Astrocyte of the spinal cord (primary cell): ENCODE measurements around the gene HOXC4.
"Not testable (repeated sequence)": the region's sequence is repeated elsewhere in the genome, so short reads cannot be mapped to it uniquely, and the experiment has no call there.

Experiments used
- DNase-seq: peaks from one replicate; pipeline ENCODE4 v3.0.0; 2011; ENCODE audit warnings: low read depth, low spot score
- H3K4me3 ChIP-seq: 2 replicates; pipeline ENCODE4 v1.5.1; 2011; ENCODE audit warnings: low read depth, mild to moderate bottlenecking, low read length, moderate library complexity
- CTCF ChIP-seq: IDR thresholded peaks from 2 replicates; pipeline ENCODE4 v1.5.1; 2012; ENCODE audit warnings: low read depth, mild to moderate bottlenecking, low read length, inconsistent platforms
- in situ Hi-C: cut with HindIII; loops from 2 replicates; pipeline ENCODE4 v1.10.0; 2017; ENCODE audit warnings: low sequenced_read_pairs

Gene HOXC4

DNA sequence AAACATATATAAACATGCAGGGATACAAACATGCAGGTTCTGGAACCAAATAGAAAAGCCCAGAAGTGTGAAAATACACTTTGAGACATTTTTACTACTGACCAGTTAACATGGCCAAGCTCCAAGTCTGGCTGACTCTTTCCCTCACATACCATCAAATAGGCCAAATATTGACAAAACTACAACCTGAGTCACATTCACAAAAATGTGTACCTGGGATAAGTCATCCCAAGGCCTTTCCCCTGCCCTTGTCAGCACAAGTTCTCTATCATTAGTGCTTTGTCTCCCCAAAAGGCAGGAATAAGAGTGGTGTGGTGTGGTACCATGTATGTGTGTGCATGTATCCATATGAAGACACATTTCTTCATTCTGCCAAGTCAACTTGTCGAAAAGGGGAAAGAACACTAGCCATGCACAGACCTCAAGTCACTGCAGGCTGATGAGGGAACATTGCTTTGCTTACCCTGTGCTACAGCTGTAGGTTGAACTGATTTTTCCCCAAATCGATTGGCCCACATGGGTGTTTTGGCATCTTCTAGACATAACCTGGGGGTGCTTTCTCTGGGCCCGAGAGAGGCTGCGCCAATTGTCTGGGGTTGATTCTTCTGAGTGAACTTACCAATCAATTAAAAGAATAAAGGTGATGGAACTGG lies 14.9 kb downstream of the HOXC4 start:
- H3K4me3 ChIP-seq = no peak overlapping the region
- TF ChIP-seq CTCF = no peak
- peak; percentile 24 for DNase-seq
- in situ Hi-C loops = no loop called here

DNA sequence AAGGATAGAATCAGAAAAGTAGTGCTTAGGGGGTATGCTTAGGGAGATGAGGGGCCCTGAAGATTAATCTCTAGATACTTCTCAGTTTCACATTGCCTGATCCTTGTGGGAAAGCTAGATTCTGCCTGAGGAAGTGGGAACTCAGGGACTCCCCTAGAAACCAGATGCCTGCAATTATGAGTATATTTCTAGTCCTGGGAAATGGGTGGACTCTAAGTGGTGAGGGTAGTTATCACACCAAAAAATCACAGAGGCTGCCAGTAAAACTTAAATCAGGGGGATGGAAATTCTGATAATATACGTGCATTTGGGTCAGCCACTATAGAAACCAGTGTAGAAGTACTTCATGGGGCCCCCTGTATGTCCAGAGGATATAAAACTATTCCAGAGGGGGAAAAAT lies 18.3 kb downstream of the HOXC4 start:
- H3K4me3 ChIP-seq = no peak overlapping the region
- in situ Hi-C loops = no loop called here
- no peak for TF ChIP-seq CTCF
- no peak for DNase-seq

- H3K4me3 ChIP-seq = no peak overlapping the region
- in situ Hi-C loops = no loop called here
- no peak for DNase-seq
- no peak for TF ChIP-seq CTCF
Observed at GRCh38 chr12:54074308-54074707, 20.7 kb downstream of the HOXC4 start.

GRCh38 chr12:54075409-54075808 lies 21.8 kb downstream of the HOXC4 start:
- DNase-seq = no peak
- no peak for TF ChIP-seq CTCF
- in situ Hi-C loops = no loop called here
- no peak overlapping the region for H3K4me3 ChIP-seq

- H3K4me3 ChIP-seq = no peak overlapping the region
- TF ChIP-seq CTCF = no peak
- no peak for DNase-seq
- in situ Hi-C loops = no loop called here
Observed at GRCh38 chr12:54075974-54076373, 22.3 kb downstream of the HOXC4 start.

GRCh38 chr12:54077843-54078242 lies 24.2 kb downstream of the HOXC4 start:
- DNase-seq = peak; percentile 48
- in situ Hi-C loops = not testable (repeated sequence)
- peak overlapping the region; percentile 28 for H3K4me3 ChIP-seq

DNA sequence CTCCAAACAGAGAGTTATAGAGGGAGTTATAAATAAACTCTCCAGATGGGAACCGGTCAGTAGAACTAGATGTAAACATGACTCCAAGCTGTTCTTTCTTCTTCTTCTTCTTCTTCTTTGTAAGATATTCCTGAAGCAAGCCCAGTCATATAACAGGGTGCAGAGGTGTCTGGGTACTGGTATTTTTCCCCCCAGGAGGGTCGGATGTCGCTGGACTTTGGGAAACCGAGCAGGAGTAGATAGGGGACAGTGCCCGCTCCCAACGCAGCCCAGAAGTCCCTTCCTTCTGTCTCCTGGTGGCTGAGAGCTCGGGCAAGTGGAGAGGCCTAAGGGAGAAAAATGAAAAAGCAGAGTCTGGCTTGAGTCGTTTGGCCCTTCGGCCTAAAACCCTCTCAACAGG lies 25.5 kb downstream of the HOXC4 start:
- DNase-seq = peak; percentile 53
- peak overlapping the region; percentile 37 for H3K4me3 ChIP-seq
- in situ Hi-C loops = not testable (repeated sequence)

- in situ Hi-C loops = not testable (repeated sequence)
- peak overlapping the region; percentile 24 for H3K4me3 ChIP-seq
- peak; percentile 54 for DNase-seq
Observed at GRCh38 chr12:54080008-54080924, 26.6 kb downstream of the HOXC4 start.

GRCh38 chr12:54081053-54081514 lies 27.4 kb downstream of the HOXC4 start:
- H3K4me3 ChIP-seq = peak overlapping the region; percentile 22
- DNase-seq = peak; percentile 71
- in situ Hi-C loops = not testable (repeated sequence)

DNA sequence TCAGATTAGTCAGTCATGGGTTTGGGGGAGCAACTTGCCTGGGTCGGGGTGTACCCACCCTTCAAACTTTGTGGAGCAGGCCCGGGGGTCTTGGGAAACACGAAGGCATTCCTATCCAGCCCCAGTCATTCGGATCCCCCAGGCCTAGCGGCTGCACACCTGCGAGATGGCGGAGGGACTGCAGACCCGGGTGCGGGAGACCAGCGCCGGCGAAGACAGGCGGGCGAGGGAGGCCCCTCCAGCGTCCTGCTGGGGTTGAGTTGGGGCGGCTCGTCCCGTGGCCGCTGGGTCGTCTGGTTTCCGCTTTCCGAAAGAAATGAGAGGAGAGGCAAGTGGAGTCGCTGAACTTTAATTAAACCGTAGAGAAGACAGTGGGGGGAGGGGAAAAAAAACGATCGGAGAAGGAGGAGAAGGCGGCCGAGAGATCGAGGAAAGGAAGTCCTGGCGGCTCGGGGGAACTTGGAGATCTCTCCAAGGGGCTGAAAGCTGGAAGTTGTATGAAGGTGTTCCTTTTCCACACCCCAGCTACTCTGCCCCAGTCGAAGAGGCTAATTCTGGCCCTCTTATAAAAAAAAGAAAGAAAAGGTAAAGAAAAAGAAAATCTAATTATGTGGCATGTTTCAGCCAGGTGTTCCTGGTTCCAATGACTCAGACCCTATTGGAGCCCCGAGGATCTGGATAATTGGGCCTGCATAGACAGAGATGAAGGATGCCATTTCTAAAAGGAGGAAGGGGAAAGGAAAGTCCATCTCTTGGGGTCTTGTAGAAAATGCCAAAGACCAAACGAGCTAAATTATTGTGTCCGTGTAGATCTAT lies 28.2 kb downstream of the HOXC4 start:
- peak overlapping the region; percentile 20 for H3K4me3 ChIP-seq
- in situ Hi-C loops = not testable (repeated sequence)
- peak; percentile 47 for DNase-seq
